Lower lobe of right lung (tissue), 2 donors: ENCODE measurements around the gene HCRTR1. TPM values are rescaled to one million over a fixed set of nuclear protein-coding genes. Genes with fewer than 3 reads are reported as not detected.
A peak's percentile ranks its signal among the peaks of the same experiment; 100 is the strongest.

Experiments used
- ATAC-seq, 2 donors: fragments of 200-7000 bp; cut with Tn5 transposase; one replicate each; pipeline ENCODE4 v1.9.1; 2020 to 2022; ENCODE audit warnings: mild to moderate bottlenecking in 2 of 2, moderate library complexity in 2 of 2
- DNase-seq: peaks from one replicate; pipeline ENCODE4 v3.0.0-alpha.2; 2020
- H3K27ac ChIP-seq: fragments of 200-600 bp; one replicate; pipeline ENCODE4 v1.8.0; 2022
- H3K27me3 ChIP-seq: fragments of 200-600 bp; one replicate; pipeline ENCODE4 v1.8.0; 2022; ENCODE audit warnings: low read depth
- H3K36me3 ChIP-seq: fragments of 200-600 bp; one replicate; pipeline ENCODE4 v1.8.0; 2022; ENCODE audit warnings: mild to moderate bottlenecking
- H3K4me1 ChIP-seq: fragments of 200-600 bp; one replicate; pipeline ENCODE4 v1.8.0; 2022
- H3K4me3 ChIP-seq: fragments of 200-600 bp; one replicate; pipeline ENCODE4 v1.8.0; 2022; ENCODE audit warnings: mild to moderate bottlenecking
- H3K9me3 ChIP-seq: fragments of 200-600 bp; one replicate; pipeline ENCODE4 v1.8.0; 2022
- CTCF ChIP-seq: fragments of 200-600 bp; IDR thresholded peaks from one replicate; pipeline ENCODE4 v1.8.0; 2022; ENCODE audit warnings: antibody characterized with exemption, mild to moderate bottlenecking
- intact Hi-C: fragments of 100-400 bp; cut with DNase I; formaldehyde crosslinking; loops from one replicate; pipeline ENCODE4 v1.11.0; 2022
- total RNA-seq: library from RNA; stranded (reverse); fragmentation: NEBNext Ultra II Directional; extraction: Animal tissue kit (Norgen Biotek cat#: 25700); gene quantifications from one replicate; pipeline ENCODE4 v1.2.1, GENCODE V29; 2021
- donor health status: DM: no; HTN: yes; CAD: no; lungs with severe emphysema.

Gene HCRTR1
- total RNA-seq, 1 donor from 2014 or later = not detected

DNA sequence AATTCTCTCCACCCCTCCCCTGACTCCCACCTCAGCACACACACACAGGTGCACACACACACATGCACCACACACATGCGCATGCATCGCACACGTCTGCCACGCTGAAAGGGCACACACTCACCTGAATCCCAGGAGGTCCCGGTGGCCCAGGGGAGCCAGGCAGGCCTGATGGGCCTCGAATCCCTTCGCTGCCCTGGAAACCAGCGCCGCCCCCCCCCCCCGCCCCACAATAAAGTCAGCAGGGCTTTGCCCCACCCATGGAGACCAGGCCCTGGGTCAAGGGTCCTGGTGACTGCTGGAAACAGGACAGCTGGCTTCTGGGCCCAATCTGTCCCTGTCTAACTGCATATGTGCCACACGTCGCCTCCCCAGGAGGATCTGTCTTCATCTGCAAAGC lies 45.0 kb downstream of the HCRTR1 start:
- Histone ChIP-seq H3K4me1 (peaks cover 11% of the 10 kb centered on the region), H3K36me3 (peaks cover 3% of the 10 kb centered on the region), H3K9me3 (no peaks in the 10 kb centered on the region), H3K27ac (no peak overlapping the region), H3K27me3 (no peaks in the 10 kb centered on the region), H3K4me3 (no peak overlapping the region)
- no peak for DNase-seq
- no peak for ATAC-seq
- intact Hi-C loops = no loop called here
- TF ChIP-seq CTCF = no peak

DNA sequence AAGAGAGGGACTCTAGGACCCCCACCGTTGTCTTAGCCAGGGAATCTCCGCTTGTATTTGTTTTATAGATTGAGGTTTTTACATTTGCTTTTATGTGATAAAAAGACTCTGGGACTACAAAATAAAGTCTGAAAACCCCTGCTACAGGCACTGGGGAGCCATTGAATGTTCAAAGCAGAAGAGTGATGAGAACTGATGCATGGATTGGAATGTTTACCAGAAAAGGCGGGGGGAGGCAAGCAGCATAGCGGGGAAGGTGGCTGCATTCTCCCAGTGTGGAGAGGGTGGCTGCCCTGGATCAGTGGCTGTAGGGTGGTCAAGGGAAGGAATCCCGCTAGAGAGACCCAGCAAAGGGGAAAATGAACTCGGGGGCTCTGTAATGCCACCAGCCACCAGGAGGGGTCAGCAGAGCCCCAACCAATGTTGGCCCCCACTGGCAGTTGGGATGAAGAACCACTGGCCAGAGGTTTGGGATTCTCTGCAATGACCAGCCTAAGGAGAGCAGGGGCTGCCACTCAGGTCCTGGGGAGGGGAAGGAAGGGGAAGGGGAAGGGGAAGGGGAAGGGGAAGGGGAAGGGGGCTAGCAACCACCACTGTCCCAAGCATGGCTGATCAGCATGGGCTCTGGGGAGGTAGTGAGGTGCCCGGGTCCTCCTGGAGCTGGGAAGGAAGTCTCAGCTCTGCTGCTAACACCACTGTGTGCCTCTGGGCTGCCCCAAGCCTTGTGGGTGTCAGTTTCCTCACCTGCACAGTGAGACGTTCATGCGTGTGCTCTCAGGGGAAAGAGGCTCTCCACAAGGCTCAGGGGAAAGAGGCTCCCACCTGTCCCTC lies 46.3 kb downstream of the HCRTR1 start:
- Histone ChIP-seq H3K36me3 (no peaks in the 10 kb centered on the region), H3K27me3 (no peaks in the 10 kb centered on the region), H3K9me3 (no peaks in the 10 kb centered on the region), H3K4me3 (no peak overlapping the region), H3K4me1 (peaks cover 11% of the 10 kb centered on the region), H3K27ac (no peak overlapping the region)
- intact Hi-C loops = no loop called here
- ATAC-seq (peak; percentile 54 to 56), DNase-seq (peak; percentile 60)
- peak; percentile 89 for TF ChIP-seq CTCF

- intact Hi-C loops = no loop called here
- Histone ChIP-seq H3K4me1 (peaks cover 13% of the 10 kb centered on the region), H3K27me3 (no peaks in the 10 kb centered on the region), H3K9me3 (no peaks in the 10 kb centered on the region), H3K27ac (no peak overlapping the region), H3K36me3 (no peaks in the 10 kb centered on the region), H3K4me3 (no peak overlapping the region)
- no peak for TF ChIP-seq CTCF
- no peak for ATAC-seq
- DNase-seq = no peak
These were observed 47.0 kb downstream of the HCRTR1 start for GRCh38 chr1:31664528-31664927.

DNA sequence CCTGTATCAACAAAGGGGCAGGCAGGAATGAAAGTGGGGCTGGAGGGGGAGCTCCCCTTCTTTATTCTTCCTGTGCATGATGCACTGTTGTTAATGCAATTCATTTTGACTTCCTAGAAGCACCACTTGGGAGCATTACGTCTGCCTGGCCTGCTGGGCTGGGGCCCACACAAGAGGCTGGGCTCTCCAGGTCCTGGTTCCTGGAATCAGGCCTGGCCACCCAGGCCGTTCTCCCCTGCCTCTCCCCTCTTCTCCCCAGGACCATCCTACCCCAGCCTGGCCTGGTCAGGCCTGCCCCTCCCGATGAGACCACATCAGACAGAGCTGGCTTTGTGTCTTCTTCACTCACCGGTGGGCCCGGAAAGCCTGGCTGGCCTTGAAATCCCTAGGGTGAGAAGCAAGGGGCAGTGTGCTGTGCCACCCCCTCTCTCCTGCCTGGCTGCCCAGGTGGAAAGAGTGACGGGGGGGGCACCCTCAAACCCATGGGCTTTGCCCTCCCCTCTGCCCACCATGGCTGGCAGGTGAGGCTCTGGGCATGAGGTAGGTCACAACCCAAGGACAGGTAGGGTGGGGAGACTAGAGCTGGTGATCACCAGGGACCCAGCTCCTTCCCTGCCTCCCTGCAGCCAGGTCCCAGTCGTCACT lies 47.9 kb downstream of the HCRTR1 start:
- no peaks in the 10 kb centered on the region for H3K9me3 ChIP-seq
- H3K36me3 ChIP-seq = no peaks in the 10 kb centered on the region
- H3K27me3 ChIP-seq = no peaks in the 10 kb centered on the region
- intact Hi-C loops = no loop called here
- no peak overlapping the region for H3K27ac ChIP-seq
- H3K4me1 ChIP-seq = peaks cover 21% of the 10 kb centered on the region
- no peak for ATAC-seq
- TF ChIP-seq CTCF = no peak
- H3K4me3 ChIP-seq = no peak overlapping the region
- DNase-seq = no peak

DNA sequence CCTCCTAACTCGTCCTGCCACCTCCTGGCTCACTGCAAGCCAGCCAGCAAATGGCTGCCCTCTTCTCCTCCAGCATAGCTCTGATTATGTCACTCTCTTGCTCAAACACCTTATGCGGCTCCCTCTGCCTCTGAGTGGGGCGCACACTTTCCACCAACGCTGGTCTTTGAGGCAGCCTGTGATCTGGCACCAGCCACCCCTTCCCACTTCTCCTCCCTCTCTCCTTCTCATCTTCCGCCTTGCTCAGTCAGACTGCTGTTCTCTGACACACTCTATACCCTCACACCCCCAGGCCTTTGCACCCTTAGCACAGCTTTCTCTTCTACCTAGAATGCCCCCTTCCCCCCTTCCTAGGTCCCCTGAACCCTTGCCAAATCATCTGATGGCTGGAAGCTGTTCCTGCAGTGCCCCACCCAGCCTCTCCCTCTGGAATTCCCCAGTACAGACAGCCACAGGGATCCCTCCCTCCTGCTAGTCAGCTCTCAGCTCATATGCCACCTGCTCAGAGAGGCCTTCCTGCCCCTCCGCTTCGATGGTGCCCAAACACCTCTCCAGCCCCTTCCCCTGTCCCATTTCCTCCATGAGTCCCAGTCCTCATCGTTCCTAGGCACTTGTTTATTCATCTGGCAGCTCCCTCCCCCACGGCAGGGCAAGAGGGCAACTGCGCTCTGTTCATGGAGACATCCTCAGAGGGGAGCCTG lies 48.9 kb downstream of the HCRTR1 start:
- no peaks in the 10 kb centered on the region for H3K9me3 ChIP-seq
- no peak for TF ChIP-seq CTCF
- H3K4me3 ChIP-seq = no peak overlapping the region
- DNase-seq (no peak), ATAC-seq (peak; percentile 35)
- H3K27ac ChIP-seq = no peak overlapping the region
- intact Hi-C loops = no loop called here
- peaks cover 27% of the 10 kb centered on the region for H3K4me1 ChIP-seq
- no peaks in the 10 kb centered on the region for H3K36me3 ChIP-seq
- no peaks in the 10 kb centered on the region for H3K27me3 ChIP-seq
